Liver (tissue), 3 donors: ENCODE measurements around the gene SKIC8.

Experiments
- ATF3 ChIP-seq: IDR thresholded peaks from 2 replicates; pipeline ENCODE4 v1.6.1; 2016; ENCODE audit warnings: antibody characterized with exemption
- CTCF ChIP-seq: fragments of 150-350 bp; IDR thresholded peaks from 2 replicates; pipeline ENCODE4 v1.5.1; 2017; ENCODE audit warnings: improper control_type of control experiment, low read depth, low read length; ENCODE audit not compliant: missing input control
- GABPA ChIP-seq, 2 donors: IDR thresholded peaks in 1 of 2; conservative IDR thresholded peaks in 1 of 2; 2 replicates each; pipeline ENCODE4 v1.6.1; 2016; ENCODE audit warnings: antibody characterized with exemption in 2 of 2, mild to moderate bottlenecking in 1 of 2, moderate library complexity in 1 of 2
- JUND ChIP-seq, 2 donors: IDR thresholded peaks; 2 replicates each; pipeline ENCODE4 v1.6.1; 2016; ENCODE audit warnings: antibody characterized with exemption in 2 of 2
- MAX ChIP-seq: IDR thresholded peaks from 2 replicates; pipeline ENCODE4 v1.6.1; 2016; ENCODE audit warnings: antibody characterized with exemption
- REST ChIP-seq: IDR thresholded peaks from 2 replicates; pipeline ENCODE4 v1.6.1; 2016; ENCODE audit warnings: antibody characterized with exemption, mild to moderate bottlenecking
- SP1 ChIP-seq: IDR thresholded peaks from 2 replicates; pipeline ENCODE4 v1.6.1; 2018; ENCODE audit warnings: antibody characterized with exemption, mild to moderate bottlenecking
- YY1 ChIP-seq: IDR thresholded peaks from 2 replicates; pipeline ENCODE4 v1.6.1; 2016; ENCODE audit warnings: antibody characterized with exemption, mild to moderate bottlenecking
- TF ChIP-seq, protein P1 (sequence below): IDR thresholded peaks from 2 replicates; pipeline ENCODE4 v1.6.1; 2016; ENCODE audit warnings: antibody characterized with exemption
- donor health status: healthy.
- donor health status: healthy.

- TF ChIP-seq SP1, result no peak
- TF ChIP-seq, protein P1, sequence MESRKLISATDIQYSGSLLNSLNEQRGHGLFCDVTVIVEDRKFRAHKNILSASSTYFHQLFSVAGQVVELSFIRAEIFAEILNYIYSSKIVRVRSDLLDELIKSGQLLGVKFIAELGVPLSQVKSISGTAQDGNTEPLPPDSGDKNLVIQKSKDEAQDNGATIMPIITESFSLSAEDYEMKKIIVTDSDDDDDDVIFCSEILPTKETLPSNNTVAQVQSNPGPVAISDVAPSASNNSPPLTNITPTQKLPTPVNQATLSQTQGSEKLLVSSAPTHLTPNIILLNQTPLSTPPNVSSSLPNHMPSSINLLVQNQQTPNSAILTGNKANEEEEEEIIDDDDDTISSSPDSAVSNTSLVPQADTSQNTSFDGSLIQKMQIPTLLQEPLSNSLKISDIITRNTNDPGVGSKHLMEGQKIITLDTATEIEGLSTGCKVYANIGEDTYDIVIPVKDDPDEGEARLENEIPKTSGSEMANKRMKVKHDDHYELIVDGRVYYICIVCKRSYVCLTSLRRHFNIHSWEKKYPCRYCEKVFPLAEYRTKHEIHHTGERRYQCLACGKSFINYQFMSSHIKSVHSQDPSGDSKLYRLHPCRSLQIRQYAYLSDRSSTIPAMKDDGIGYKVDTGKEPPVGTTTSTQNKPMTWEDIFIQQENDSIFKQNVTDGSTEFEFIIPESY, result no peak
- no peak for TF ChIP-seq ATF3
- TF ChIP-seq YY1, result no peak
- TF ChIP-seq CTCF, result no peak
- TF ChIP-seq JUND (IDR thresholded peaks at IDR 0.05), result no peak
- TF ChIP-seq GABPA (IDR thresholded peaks at IDR 0.05 in 1 of 2, conservative IDR thresholded peaks at IDR 0.05 in 1 of 2), result no peak
- TF ChIP-seq MAX, result no peak
- TF ChIP-seq REST, result no peak
These were observed 8.4 kb downstream of the SKIC8 start for GRCh38 chr15:78291052-78291451.
